Measurements from ENCODE around the gene FIGN.

Gene FIGN

GRCh38 chr2:163737190-163737439, 1.3 kb upstream of the FIGN start:
- no peak for DNase-seq (ENCODE audit: low read depth in 2 of 2)

- DNase-seq (ENCODE audit: low read depth in 2 of 2): no peak
Measured at GRCh38 chr2:163736433-163737189, 803 bp upstream of the FIGN start.

- DNase-seq (ENCODE audit: low read depth in 2 of 2): no peak
Measured at GRCh38 chr2:163734881-163735684, 725 bp downstream of the FIGN start.

- no peak for DNase-seq (ENCODE audit: low read depth in 2 of 2)
Measured at GRCh38 chr2:163734401-163734800, 1.4 kb downstream of the FIGN start.

GRCh38 chr2:163733956-163734355, 1.9 kb downstream of the FIGN start:
- no peak for DNase-seq (ENCODE audit: low read depth in 2 of 2)

GRCh38 chr2:163733301-163733938, 2.4 kb downstream of the FIGN start:
- no peak for DNase-seq (ENCODE audit: low read depth in 2 of 2)

GRCh38 chr2:163732727-163733126, 3.1 kb downstream of the FIGN start:
- DNase-seq (ENCODE audit: low read depth in 2 of 2): no peak

GRCh38 chr2:163731735-163732134, 4.1 kb downstream of the FIGN start:
- DNase-seq (ENCODE audit: low read depth in 2 of 2): no peak

- no peak for DNase-seq (ENCODE audit: low read depth in 2 of 2)
Measured at GRCh38 chr2:163730556-163730955, 5.3 kb downstream of the FIGN start.

- no peak for DNase-seq (ENCODE audit: low read depth in 2 of 2)
Measured at GRCh38 chr2:163729636-163730273, 6.1 kb downstream of the FIGN start.

- no peak for DNase-seq (ENCODE audit: low read depth in 2 of 2)
Measured at GRCh38 chr2:163723881-163724280, 11.9 kb downstream of the FIGN start.

GRCh38 chr2:163723348-163723747, 12.5 kb downstream of the FIGN start:
- no peak for DNase-seq (ENCODE audit: low read depth in 2 of 2)

GRCh38 chr2:163719331-163719730, 16.5 kb downstream of the FIGN start:
- no peak for DNase-seq (ENCODE audit: low read depth in 2 of 2)

- no peak for DNase-seq (ENCODE audit: low read depth in 2 of 2)
Measured at GRCh38 chr2:163717993-163718680, 17.7 kb downstream of the FIGN start.

GRCh38 chr2:163717515-163717914, 18.3 kb downstream of the FIGN start:
- no peak for DNase-seq (ENCODE audit: low read depth in 2 of 2)

GRCh38 chr2:163716101-163716500, 19.7 kb downstream of the FIGN start:
- DNase-seq (ENCODE audit: low read depth in 2 of 2): no peak

GRCh38 chr2:163715668-163716067, 20.1 kb downstream of the FIGN start:
- DNase-seq (ENCODE audit: low read depth in 2 of 2): no peak

- DNase-seq (ENCODE audit: low read depth in 2 of 2): no peak
Measured at GRCh38 chr2:163715199-163715598, 20.6 kb downstream of the FIGN start.

- no peak for DNase-seq (ENCODE audit: low read depth in 2 of 2)
Measured at GRCh38 chr2:163713534-163714311, 22.1 kb downstream of the FIGN start.

GRCh38 chr2:163711699-163712098, 24.1 kb downstream of the FIGN start:
- DNase-seq (ENCODE audit: low read depth in 2 of 2): no peak

GRCh38 chr2:163711258-163711657, 24.6 kb downstream of the FIGN start:
- no peak for DNase-seq (ENCODE audit: low read depth in 2 of 2)
